HG03460 (cell line): ENCODE data around the gene DAO.

Experiments
- ATAC-seq: cut with Tn5 transposase; IDR thresholded peaks from one replicate; pipeline ENCODE4 v1.9.1; 2021; ENCODE audit not compliant: unreplicated experiment

The DAO gene

GRCh38 chr12:108875280-108875679, 4.6 kb upstream of the DAO start:
- ATAC-seq = no peak

- no peak for ATAC-seq
Observed at GRCh38 chr12:108875682-108876361, 4.1 kb upstream of the DAO start.

- no peak for ATAC-seq
Observed at GRCh38 chr12:108876550-108876949, 3.3 kb upstream of the DAO start.

- ATAC-seq = no peak
Observed at GRCh38 chr12:108881953-108882352, 2.1 kb downstream of the DAO start.

- ATAC-seq = no peak
Observed at GRCh38 chr12:108884116-108885012, 4.5 kb downstream of the DAO start.

- ATAC-seq = no peak
Observed at GRCh38 chr12:108886873-108887629, 7.2 kb downstream of the DAO start.

GRCh38 chr12:108888031-108888430, 8.1 kb downstream of the DAO start:
- ATAC-seq = no peak

GRCh38 chr12:108890208-108890607, 10.3 kb downstream of the DAO start:
- no peak for ATAC-seq

- ATAC-seq = no peak
Observed at GRCh38 chr12:108895220-108895802, 15.4 kb downstream of the DAO start.

- ATAC-seq = no peak
Observed at GRCh38 chr12:108896336-108896735, 16.4 kb downstream of the DAO start.

- no peak for ATAC-seq
Observed at GRCh38 chr12:108896817-108897216, 16.9 kb downstream of the DAO start.

- no peak for ATAC-seq
Observed at GRCh38 chr12:108899145-108899544, 19.3 kb downstream of the DAO start.

GRCh38 chr12:108905725-108906124, 25.8 kb downstream of the DAO start:
- ATAC-seq = no peak

- no peak for ATAC-seq
Observed at GRCh38 chr12:108906971-108907370, 27.1 kb downstream of the DAO start.

GRCh38 chr12:108907839-108908351, 28.0 kb downstream of the DAO start:
- no peak for ATAC-seq

- no peak for ATAC-seq
Observed at GRCh38 chr12:108910336-108910735, 30.4 kb downstream of the DAO start.

GRCh38 chr12:108911915-108912314, 32.0 kb downstream of the DAO start:
- ATAC-seq = no peak

GRCh38 chr12:108912361-108912760, 32.5 kb downstream of the DAO start:
- ATAC-seq = no peak

- no peak for ATAC-seq
Observed at GRCh38 chr12:108914121-108914531, 34.2 kb downstream of the DAO start.

GRCh38 chr12:108915632-108916133, 35.8 kb downstream of the DAO start:
- ATAC-seq = no peak

- no peak for ATAC-seq
Observed at GRCh38 chr12:108916336-108916735, 36.4 kb downstream of the DAO start.
